GM23338 (cell line): Measurements from ENCODE around the gene CACNA1C.

Source experiments
- CREB1 ChIP-seq: fragments of 250-450 bp; sonication (Bioruptor Pico); IDR thresholded peaks from 2 replicates; pipeline ENCODE4 v1.5.0; 2020; ENCODE audit warnings: low read depth, mild to moderate bottlenecking, moderate library complexity
- ETS1 ChIP-seq: IDR thresholded peaks from 2 replicates; pipeline ENCODE4 v1.6.1; 2016; ENCODE audit warnings: antibody characterized with exemption
- EZH2 ChIP-seq: fragments of 200-600 bp; sonication (generic); IDR thresholded peaks from one replicate; pipeline ENCODE4 v1.8.0; 2017; ENCODE audit warnings: antibody characterized with exemption, mild to moderate bottlenecking, low read depth; ENCODE audit not compliant: unreplicated experiment
- EZH2phosphoT487 ChIP-seq: fragments of 200-600 bp; sonication (generic); IDR thresholded peaks from one replicate; pipeline ENCODE4 v1.8.1; 2018; ENCODE audit warnings: antibody characterized with exemption; ENCODE audit not compliant: unreplicated experiment
- POLR2AphosphoS5 ChIP-seq: IDR thresholded peaks from 2 replicates; pipeline ENCODE4 v1.6.1; 2016; ENCODE audit warnings: antibody characterized with exemption, low read depth
- ZNF331 ChIP-seq: fragments of 250-450 bp; sonication (Bioruptor Pico); IDR thresholded peaks from 2 replicates; pipeline ENCODE4 v1.5.0; 2020; ENCODE audit warnings: low read depth, mild to moderate bottlenecking, moderate library complexity
- TF ChIP-seq, protein P1 (sequence below): IDR thresholded peaks from one replicate; pipeline ENCODE4 v1.6.1; 2018; ENCODE audit warnings: antibody characterized with exemption; ENCODE audit not compliant: unreplicated experiment
- TF ChIP-seq, protein P2 (sequence below), 2 experiments: fragments of 200-600 bp in 1 of 2; sonication (generic) in 1 of 2; conservative IDR thresholded peaks; 2 replicates each; pipeline versions ENCODE4 v1.5.1 to v1.6.1; 2016 to 2017; ENCODE audit warnings: antibody characterized with exemption in 2 of 2, low read depth in 2 of 2, mild to moderate bottlenecking in 2 of 2, moderate library complexity in 1 of 2

- TF ChIP-seq EZH2 (no peak), EZH2phosphoT487 (no peak), POLR2AphosphoS5 (no peak), ETS1 (no peak), CREB1 (CRISPR knock-in tag) (no peak), ZNF331 (CRISPR knock-in tag) (no peak)
- TF ChIP-seq, protein P1, sequence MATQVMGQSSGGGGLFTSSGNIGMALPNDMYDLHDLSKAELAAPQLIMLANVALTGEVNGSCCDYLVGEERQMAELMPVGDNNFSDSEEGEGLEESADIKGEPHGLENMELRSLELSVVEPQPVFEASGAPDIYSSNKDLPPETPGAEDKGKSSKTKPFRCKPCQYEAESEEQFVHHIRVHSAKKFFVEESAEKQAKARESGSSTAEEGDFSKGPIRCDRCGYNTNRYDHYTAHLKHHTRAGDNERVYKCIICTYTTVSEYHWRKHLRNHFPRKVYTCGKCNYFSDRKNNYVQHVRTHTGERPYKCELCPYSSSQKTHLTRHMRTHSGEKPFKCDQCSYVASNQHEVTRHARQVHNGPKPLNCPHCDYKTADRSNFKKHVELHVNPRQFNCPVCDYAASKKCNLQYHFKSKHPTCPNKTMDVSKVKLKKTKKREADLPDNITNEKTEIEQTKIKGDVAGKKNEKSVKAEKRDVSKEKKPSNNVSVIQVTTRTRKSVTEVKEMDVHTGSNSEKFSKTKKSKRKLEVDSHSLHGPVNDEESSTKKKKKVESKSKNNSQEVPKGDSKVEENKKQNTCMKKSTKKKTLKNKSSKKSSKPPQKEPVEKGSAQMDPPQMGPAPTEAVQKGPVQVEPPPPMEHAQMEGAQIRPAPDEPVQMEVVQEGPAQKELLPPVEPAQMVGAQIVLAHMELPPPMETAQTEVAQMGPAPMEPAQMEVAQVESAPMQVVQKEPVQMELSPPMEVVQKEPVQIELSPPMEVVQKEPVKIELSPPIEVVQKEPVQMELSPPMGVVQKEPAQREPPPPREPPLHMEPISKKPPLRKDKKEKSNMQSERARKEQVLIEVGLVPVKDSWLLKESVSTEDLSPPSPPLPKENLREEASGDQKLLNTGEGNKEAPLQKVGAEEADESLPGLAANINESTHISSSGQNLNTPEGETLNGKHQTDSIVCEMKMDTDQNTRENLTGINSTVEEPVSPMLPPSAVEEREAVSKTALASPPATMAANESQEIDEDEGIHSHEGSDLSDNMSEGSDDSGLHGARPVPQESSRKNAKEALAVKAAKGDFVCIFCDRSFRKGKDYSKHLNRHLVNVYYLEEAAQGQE: no peak
- TF ChIP-seq, protein P2, sequence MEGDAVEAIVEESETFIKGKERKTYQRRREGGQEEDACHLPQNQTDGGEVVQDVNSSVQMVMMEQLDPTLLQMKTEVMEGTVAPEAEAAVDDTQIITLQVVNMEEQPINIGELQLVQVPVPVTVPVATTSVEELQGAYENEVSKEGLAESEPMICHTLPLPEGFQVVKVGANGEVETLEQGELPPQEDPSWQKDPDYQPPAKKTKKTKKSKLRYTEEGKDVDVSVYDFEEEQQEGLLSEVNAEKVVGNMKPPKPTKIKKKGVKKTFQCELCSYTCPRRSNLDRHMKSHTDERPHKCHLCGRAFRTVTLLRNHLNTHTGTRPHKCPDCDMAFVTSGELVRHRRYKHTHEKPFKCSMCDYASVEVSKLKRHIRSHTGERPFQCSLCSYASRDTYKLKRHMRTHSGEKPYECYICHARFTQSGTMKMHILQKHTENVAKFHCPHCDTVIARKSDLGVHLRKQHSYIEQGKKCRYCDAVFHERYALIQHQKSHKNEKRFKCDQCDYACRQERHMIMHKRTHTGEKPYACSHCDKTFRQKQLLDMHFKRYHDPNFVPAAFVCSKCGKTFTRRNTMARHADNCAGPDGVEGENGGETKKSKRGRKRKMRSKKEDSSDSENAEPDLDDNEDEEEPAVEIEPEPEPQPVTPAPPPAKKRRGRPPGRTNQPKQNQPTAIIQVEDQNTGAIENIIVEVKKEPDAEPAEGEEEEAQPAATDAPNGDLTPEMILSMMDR (conservative IDR thresholded peaks at IDR 0.05; ENCODE audit: low read depth in 2 of 2): no peak
Observed at GRCh38 chr12:2503762-2504161, 451.0 kb downstream of the CACNA1C start.
